HG03135 (cell line): Measurements from ENCODE around the gene OFD1.
A peak's percentile ranks its signal among the peaks of the same experiment; 100 is the strongest.
"Not testable (repeated sequence)": the region's sequence is repeated elsewhere in the genome, so short reads cannot be mapped to it uniquely, and the experiment has no call there.

Experiments
- ATAC-seq: cut with Tn5 transposase; IDR thresholded peaks from one replicate; pipeline ENCODE4 v1.9.1; 2021; ENCODE audit warnings: mild to moderate bottlenecking, moderate library complexity; ENCODE audit not compliant: unreplicated experiment

Gene OFD1

GRCh38 chrX:13700380-13700779, 34.2 kb upstream of the OFD1 start:
- ATAC-seq: no peak

GRCh38 chrX:13702111-13702789, 32.3 kb upstream of the OFD1 start:
- ATAC-seq: no peak

- ATAC-seq: no peak
These were observed 31.4 kb upstream of the OFD1 start for GRCh38 chrX:13703135-13703534.

GRCh38 chrX:13703589-13703988, 31.0 kb upstream of the OFD1 start:
- ATAC-seq: no peak

- ATAC-seq: no peak
These were observed 23.4 kb upstream of the OFD1 start for GRCh38 chrX:13711141-13711540.

GRCh38 chrX:13716455-13716854, 18.1 kb upstream of the OFD1 start:
- ATAC-seq: no peak

GRCh38 chrX:13716905-13717304, 17.6 kb upstream of the OFD1 start:
- ATAC-seq: no peak

GRCh38 chrX:13717700-13718472, 16.7 kb upstream of the OFD1 start:
- no peak for ATAC-seq

- ATAC-seq: no peak
These were observed 15.2 kb upstream of the OFD1 start for GRCh38 chrX:13719192-13719856.

GRCh38 chrX:13721371-13721770, 13.2 kb upstream of the OFD1 start:
- ATAC-seq: no peak

- ATAC-seq: no peak
These were observed 12.6 kb upstream of the OFD1 start for GRCh38 chrX:13721819-13722519.

- ATAC-seq: not testable (repeated sequence)
These were observed 9.7 kb upstream of the OFD1 start for GRCh38 chrX:13724878-13725277.

GRCh38 chrX:13726583-13726982, 8.0 kb upstream of the OFD1 start:
- not testable (repeated sequence) for ATAC-seq

GRCh38 chrX:13730523-13730922, 4.0 kb upstream of the OFD1 start:
- not testable (repeated sequence) for ATAC-seq

- ATAC-seq: no peak
These were observed 2.1 kb upstream of the OFD1 start for GRCh38 chrX:13732246-13733067.

- ATAC-seq: no peak
These were observed 1.0 kb upstream of the OFD1 start for GRCh38 chrX:13733506-13733905.

- no peak for ATAC-seq
These were observed 7.1 kb downstream of the OFD1 start for GRCh38 chrX:13741695-13742094.

GRCh38 chrX:13742397-13743176, 8.0 kb downstream of the OFD1 start:
- peak; percentile 93 for ATAC-seq

- no peak for ATAC-seq
These were observed 13.3 kb downstream of the OFD1 start for GRCh38 chrX:13747836-13748235.

- ATAC-seq: no peak
These were observed 13.9 kb downstream of the OFD1 start for GRCh38 chrX:13748486-13748885.
